GM12878 (cell line): Measurements from ENCODE around the gene CGA. TPM values are rescaled to one million over a fixed set of nuclear protein-coding genes. Genes with fewer than 3 reads are reported as not detected.

ENCODE experiments used
- ATAC-seq: fragments of 200-7000 bp; cut with Tn5 transposase; 3 replicates; pipeline ENCODE4 v1.9.1; 2020; ENCODE audit warnings: mild to moderate bottlenecking, moderate library complexity
- BruUV-seq: library from RNA; stranded (reverse); fragments of 400-500 nt; replicated peaks from 2 replicates; lab custom pipeline; 2021; lab: Mats Ljungman, UMichigan
- CTCF ChIA-PET: fragments of 300-600 bp; sonication (Branson Sonifier 250); formaldehyde crosslinking; extraction: SDS; loops from one replicate; lab custom pipeline; 2021; ENCODE audit warnings: inconsistent platforms; lab: Yijun Ruan, JAX
- POLR2A ChIA-PET: fragments of 350-600 bp; formaldehyde crosslinking; extraction: SDS; loops from one replicate; lab custom pipeline; 2021; ENCODE audit warnings: inconsistent platforms; lab: Charles Lee
- RAD21 ChIA-PET: fragments of 300-600 bp; sonication (Branson Sonifier 250); formaldehyde crosslinking; loops from one replicate; lab custom pipeline; 2023; ENCODE audit warnings: antibody characterized with exemption; ENCODE audit not compliant: unreplicated experiment; lab: Charles Lee
- SMC1A ChIA-PET: fragments of 300-600 bp; sonication (Branson Sonifier 250); formaldehyde crosslinking; loops from one replicate; lab custom pipeline; 2023; ENCODE audit not compliant: unreplicated experiment, uncharacterized antibody; lab: Charles Lee
- DNase-seq: peaks from one replicate; pipeline ENCODE4 v3.0.0-alpha.2; 2011; ENCODE audit warnings: low read depth, low spot score
- FAIRE-seq: peaks from 3 replicates; lab custom pipeline; 2011; peaks lifted over from hg19 to GRCh38; lab: Jason Lieb, UNC
- H2AFZ ChIP-seq: 2 replicates; pipeline ENCODE4 v1.6.0; 2011; ENCODE audit warnings: low read depth, low read length, control low read depth; ENCODE audit not compliant: control insufficient read depth
- H3K27ac ChIP-seq: 2 replicates; pipeline ENCODE4 v1.5.1; 2011; ENCODE audit warnings: control low read depth; ENCODE audit not compliant: control insufficient read depth, insufficient read depth
- H3K27me3 ChIP-seq, 2 experiments: replicated peaks in 1 of 2; 2 replicates each; pipeline versions ENCODE4 v1.6.0 to v1.6.1; 2011; ENCODE audit warnings: low read length in 1 of 2; ENCODE audit not compliant: control insufficient read depth in 2 of 2, insufficient read depth in 2 of 2
- H3K36me3 ChIP-seq, 2 experiments: 2 replicates each; pipeline ENCODE4 v1.5.1; 2011; ENCODE audit warnings: low read length in 1 of 2; ENCODE audit not compliant: control insufficient read depth in 2 of 2, insufficient read depth in 2 of 2
- H3K4me1 ChIP-seq: 2 replicates; pipeline ENCODE4 v1.6.1; 2011; ENCODE audit warnings: mild to moderate bottlenecking, low read length, moderate library complexity, mixed read lengths; ENCODE audit not compliant: control insufficient read depth, insufficient read depth
- H3K4me2 ChIP-seq: 2 replicates; pipeline ENCODE4 v1.6.0; 2011; ENCODE audit warnings: control low read depth; ENCODE audit not compliant: control insufficient read depth, insufficient read depth
- H3K4me3 ChIP-seq: fragments of 200-600 bp; sonication (generic); 2 replicates; pipeline ENCODE4 v1.5.1; 2016
- H3K79me2 ChIP-seq: 2 replicates; pipeline ENCODE4 v1.6.0; 2011; ENCODE audit warnings: low read length; ENCODE audit not compliant: control insufficient read depth, insufficient read depth
- H3K9ac ChIP-seq: 2 replicates; pipeline ENCODE4 v1.8.0; 2011; ENCODE audit warnings: low read length, control low read depth, mixed read lengths; ENCODE audit not compliant: control insufficient read depth, insufficient read depth
- H3K9me3 ChIP-seq: replicated peaks from 3 replicates; pipeline ENCODE4 v1.5.1; 2011; ENCODE audit warnings: mild to moderate bottlenecking, low read length; ENCODE audit not compliant: control insufficient read depth, insufficient read depth
- H4K20me1 ChIP-seq: 2 replicates; pipeline ENCODE4 v1.6.0; 2011; ENCODE audit not compliant: control insufficient read depth, insufficient read depth
- MTA2 ChIP-seq: fragments of 450-650 bp; IDR thresholded peaks from 2 replicates; pipeline ENCODE4 v1.6.1; 2016; ENCODE audit warnings: low read depth, mild to moderate bottlenecking, moderate library complexity
- RB1 ChIP-seq: fragments of 450-650 bp; formaldehyde crosslinking; IDR thresholded peaks from 2 replicates; pipeline ENCODE4 v1.6.1; 2017; ENCODE audit warnings: mild to moderate bottlenecking, borderline replicate concordance
- SMAD5 ChIP-seq: IDR thresholded peaks from 2 replicates; pipeline ENCODE4 v1.6.1; 2016; ENCODE audit warnings: antibody characterized with exemption, low read depth
- SPI1 ChIP-seq: IDR thresholded peaks from 2 replicates; pipeline ENCODE4 v1.6.1; 2011; ENCODE audit warnings: low read depth, mild to moderate bottlenecking, low read length, moderate library complexity, borderline replicate concordance; ENCODE audit not compliant: insufficient read depth
- YY1 ChIP-seq: IDR thresholded peaks from 2 replicates; pipeline ENCODE4 v1.6.1; 2011; ENCODE audit warnings: low read depth, mild to moderate bottlenecking, low read length
- WGBS: methylation state at CpG from one replicate; pipeline ENCODE4 v1.1.6; 2016; ENCODE audit warnings: low lambda C conversion rate; ENCODE audit not compliant: insufficient replicate concordance, insufficient coverage; ENCODE audit errors: missing lambda C conversion rate; 5-methylcytosine and 5-hydroxymethylcytosine counted together
- in situ Hi-C: fragments of 300-500 bp; cut with MboI; formaldehyde crosslinking; loops from 9 replicates; pipeline ENCODE4 v1.14.3; 2018; ENCODE audit warnings: mixed read lengths
- intact Hi-C: fragments of 100-400 bp; cut with micrococcal nuclease; formaldehyde crosslinking; loops from one replicate; pipeline ENCODE4 v1.14.2; 2022; ENCODE audit not compliant: unreplicated experiment
- polyA plus RNA-seq, 11 experiments: library from polyadenylated mRNA; depleted of rRNA in 4 of 11; unstranded in 6 of 11; stranded (reverse) in 5 of 11; fragments of >200 nt; fragmentation: Nextera tagmentation in 4 of 11; fragmentation: Illumina TruSeq in 1 of 11; extraction: Ambion mirVana in 4 of 11; extraction: Trizol in 1 of 11; gene quantifications; 1 replicate in 1 of 11; 2 replicates in 10 of 11; pipeline versions ENCODE4 v1.2.1 to v1.2.3, GENCODE V29; 2011 to 2016; ENCODE audit warnings: inconsistent platforms in 2 of 11, missing spikeins in 2 of 11, low read depth in 1 of 11
- total RNA-seq, 4 experiments: library from RNA; depleted of rRNA in 3 of 4; stranded (reverse); fragments of >200 nt in 3 of 4; fragmentation: Illumina TruSeq in 1 of 4; extraction: Trizol in 1 of 4; gene quantifications; 2 replicates each; pipeline versions ENCODE4 v1.2.1 to v1.2.3, GENCODE V29; 2013 to 2021
- TF ChIP-seq, protein P1 (sequence below): fragments of 450-650 bp; IDR thresholded peaks from 2 replicates; pipeline ENCODE4 v1.6.1; 2016; ENCODE audit warnings: mild to moderate bottlenecking
- TF ChIP-seq, protein P2 (sequence below): fragments of 450-650 bp; IDR thresholded peaks from 2 replicates; pipeline ENCODE4 v1.6.1; 2017; ENCODE audit warnings: borderline replicate concordance

The CGA gene
- total and polyA plus RNA-seq, 10 of the 15 experiments (the other 5 are each of a cell fraction or from before 2014, with no cell fraction given) = 0.10 to 0.27 (median 0.12) TPM; not detected in 6

DNA sequence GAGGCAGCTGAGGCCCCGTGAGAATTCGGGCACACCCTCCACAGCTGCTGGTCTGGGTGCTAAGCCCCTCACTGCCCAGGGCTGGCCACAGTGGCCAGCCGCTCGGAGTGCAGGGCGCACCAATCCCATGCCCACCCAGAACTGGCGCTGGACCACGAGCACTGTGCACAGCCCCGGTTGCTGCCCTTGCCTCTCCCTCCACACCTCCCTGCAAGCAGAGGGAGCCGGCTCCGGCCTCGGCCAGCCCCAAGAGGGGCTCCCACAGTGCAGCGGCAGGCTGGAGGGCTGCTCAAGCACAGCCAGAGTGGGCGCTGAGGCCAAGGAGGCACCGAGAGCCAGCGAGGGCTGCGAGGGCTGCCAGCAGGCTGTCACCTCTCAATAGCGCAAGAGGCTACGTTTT lies 35.0 kb downstream of the CGA start:
- TF ChIP-seq SMAD5 = no peak
- TF ChIP-seq, protein P1, sequence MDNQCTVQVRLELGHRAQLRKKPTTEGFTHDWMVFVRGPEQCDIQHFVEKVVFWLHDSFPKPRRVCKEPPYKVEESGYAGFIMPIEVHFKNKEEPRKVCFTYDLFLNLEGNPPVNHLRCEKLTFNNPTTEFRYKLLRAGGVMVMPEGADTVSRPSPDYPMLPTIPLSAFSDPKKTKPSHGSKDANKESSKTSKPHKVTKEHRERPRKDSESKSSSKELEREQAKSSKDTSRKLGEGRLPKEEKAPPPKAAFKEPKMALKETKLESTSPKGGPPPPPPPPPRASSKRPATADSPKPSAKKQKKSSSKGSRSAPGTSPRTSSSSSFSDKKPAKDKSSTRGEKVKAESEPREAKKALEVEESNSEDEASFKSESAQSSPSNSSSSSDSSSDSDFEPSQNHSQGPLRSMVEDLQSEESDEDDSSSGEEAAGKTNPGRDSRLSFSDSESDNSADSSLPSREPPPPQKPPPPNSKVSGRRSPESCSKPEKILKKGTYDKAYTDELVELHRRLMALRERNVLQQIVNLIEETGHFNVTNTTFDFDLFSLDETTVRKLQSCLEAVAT = no peak
- TF ChIP-seq RB1 = no peak
- no peak for TF ChIP-seq MTA2
- TF ChIP-seq, protein P2, sequence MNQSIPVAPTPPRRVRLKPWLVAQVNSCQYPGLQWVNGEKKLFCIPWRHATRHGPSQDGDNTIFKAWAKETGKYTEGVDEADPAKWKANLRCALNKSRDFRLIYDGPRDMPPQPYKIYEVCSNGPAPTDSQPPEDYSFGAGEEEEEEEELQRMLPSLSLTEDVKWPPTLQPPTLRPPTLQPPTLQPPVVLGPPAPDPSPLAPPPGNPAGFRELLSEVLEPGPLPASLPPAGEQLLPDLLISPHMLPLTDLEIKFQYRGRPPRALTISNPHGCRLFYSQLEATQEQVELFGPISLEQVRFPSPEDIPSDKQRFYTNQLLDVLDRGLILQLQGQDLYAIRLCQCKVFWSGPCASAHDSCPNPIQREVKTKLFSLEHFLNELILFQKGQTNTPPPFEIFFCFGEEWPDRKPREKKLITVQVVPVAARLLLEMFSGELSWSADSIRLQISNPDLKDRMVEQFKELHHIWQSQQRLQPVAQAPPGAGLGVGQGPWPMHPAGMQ = no peak
- no peak for TF ChIP-seq YY1
- TF ChIP-seq SPI1 = no peak
- Histone ChIP-seq H3K27me3 (no peaks in the 10 kb centered on the region), H3K4me1 (no peaks in the 10 kb centered on the region), H3K4me3 (no peak overlapping the region), H4K20me1 (no peaks in the 10 kb centered on the region), H3K9me3 (no peaks in the 10 kb centered on the region), H2AFZ (no peak overlapping the region), H3K9ac (no peak overlapping the region), H3K36me3 (no peaks in the 10 kb centered on the region), H3K27ac (no peak overlapping the region), H3K4me2 (no peak overlapping the region), H3K79me2 (no peaks in the 10 kb centered on the region)
- DNase-seq (no peak), FAIRE-seq (no peak), ATAC-seq (no peak)
- BruUV-seq = no TSS peak
- ChIA-PET RAD21 (no interaction called here), POLR2A (no interaction called here), CTCF (no interaction called here), SMC1A (interaction anchor here (0.6 kb wide), 1 partner anchor 224 kb away, joined by 3 read pairs; no protein-coding TSS in a partner anchor)
- WGBS = 69% methylated on average over 16 of the region's 18 CpGs
- in situ Hi-C loops (no loop called here), intact Hi-C loops (loop anchor here (10.0 kb wide), 1 partner anchor 215 kb away; no protein-coding TSS in a partner anchor)
